ENCODE measurements around the gene ATG4B.

ATG4B gene

DNA sequence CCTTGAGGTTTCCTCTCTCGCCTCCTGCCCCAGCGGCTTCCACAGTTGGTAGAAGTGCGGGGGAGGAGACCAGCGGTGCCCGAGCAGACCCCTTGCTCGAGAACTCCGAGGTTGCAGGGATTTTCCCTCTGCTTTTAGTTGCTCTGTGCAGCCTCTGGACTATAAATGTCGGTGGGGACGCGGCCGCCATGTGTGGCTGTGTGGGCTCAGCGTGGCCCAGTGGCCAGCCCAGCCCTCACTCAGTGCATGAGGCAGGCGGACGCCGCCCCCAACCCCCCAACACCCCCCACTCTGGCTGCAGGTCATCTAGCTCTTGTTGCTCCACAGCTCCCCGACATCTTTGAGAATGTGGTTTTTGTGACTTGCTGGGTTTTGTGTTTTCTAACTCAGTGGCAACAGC lies 81.6 kb downstream of the ATG4B start:
- no peak overlapping the region for H3K27ac Mint-ChIP-seq
- H3K4me3 Mint-ChIP-seq = no peak overlapping the region
- no peaks in the 10 kb centered on the region for H3K27me3 Mint-ChIP-seq
- H3K9me3 Mint-ChIP-seq = no peaks in the 10 kb centered on the region
- no peaks in the 10 kb centered on the region for H3K4me1 Mint-ChIP-seq
- H3K36me3 Mint-ChIP-seq = peaks cover 20% of the 10 kb centered on the region

DNA sequence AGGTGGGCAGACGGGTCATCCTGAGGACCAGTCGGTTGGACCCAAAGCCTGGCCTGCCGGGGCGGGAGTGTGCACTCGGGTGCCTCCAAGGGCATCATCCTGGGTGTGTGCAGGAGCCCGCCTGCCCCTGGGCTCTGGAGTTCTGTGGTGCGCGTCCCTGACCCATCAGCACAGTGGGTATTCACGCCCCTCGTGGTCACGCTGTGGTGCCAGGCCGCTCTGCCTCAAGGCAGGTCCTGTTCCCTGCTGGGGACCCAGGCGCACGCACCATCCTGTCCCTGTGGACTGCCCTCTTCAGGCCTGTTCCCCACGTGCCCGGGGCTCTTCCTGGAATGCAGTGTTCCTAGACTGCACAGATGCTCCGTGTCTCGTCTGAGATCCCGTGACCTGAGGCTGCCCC lies 82.6 kb downstream of the ATG4B start:
- H3K4me3 Mint-ChIP-seq = no peak overlapping the region
- H3K27ac Mint-ChIP-seq = no peak overlapping the region
- H3K27me3 Mint-ChIP-seq = no peaks in the 10 kb centered on the region
- H3K9me3 Mint-ChIP-seq = no peaks in the 10 kb centered on the region
- H3K4me1 Mint-ChIP-seq = no peaks in the 10 kb centered on the region
- H3K36me3 Mint-ChIP-seq = peaks cover 13% of the 10 kb centered on the region

DNA sequence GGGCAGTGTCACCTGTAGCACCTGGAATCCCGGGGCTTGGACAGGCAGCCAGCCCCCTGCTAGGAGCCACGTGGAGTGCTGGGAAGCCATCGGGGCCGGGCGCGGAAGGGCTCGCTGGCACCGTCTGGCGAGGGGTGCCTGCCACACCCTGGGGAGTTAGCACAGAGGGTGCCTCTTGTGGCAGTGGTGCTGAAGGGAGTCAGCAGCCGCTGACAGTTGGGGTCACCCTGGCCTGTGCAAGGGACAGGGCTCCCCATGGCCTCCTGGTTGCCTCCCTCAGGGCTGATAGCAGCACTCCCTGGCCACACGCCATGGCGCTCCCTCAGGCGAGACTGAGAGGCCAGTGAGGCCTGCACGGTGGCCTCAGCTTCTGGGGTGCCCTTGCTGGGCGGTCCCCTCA lies 83.1 kb downstream of the ATG4B start:
- no peaks in the 10 kb centered on the region for H3K4me1 Mint-ChIP-seq
- no peak overlapping the region for H3K27ac Mint-ChIP-seq
- no peak overlapping the region for H3K4me3 Mint-ChIP-seq
- peaks cover 13% of the 10 kb centered on the region for H3K36me3 Mint-ChIP-seq
- H3K9me3 Mint-ChIP-seq = no peaks in the 10 kb centered on the region
- no peaks in the 10 kb centered on the region for H3K27me3 Mint-ChIP-seq

DNA sequence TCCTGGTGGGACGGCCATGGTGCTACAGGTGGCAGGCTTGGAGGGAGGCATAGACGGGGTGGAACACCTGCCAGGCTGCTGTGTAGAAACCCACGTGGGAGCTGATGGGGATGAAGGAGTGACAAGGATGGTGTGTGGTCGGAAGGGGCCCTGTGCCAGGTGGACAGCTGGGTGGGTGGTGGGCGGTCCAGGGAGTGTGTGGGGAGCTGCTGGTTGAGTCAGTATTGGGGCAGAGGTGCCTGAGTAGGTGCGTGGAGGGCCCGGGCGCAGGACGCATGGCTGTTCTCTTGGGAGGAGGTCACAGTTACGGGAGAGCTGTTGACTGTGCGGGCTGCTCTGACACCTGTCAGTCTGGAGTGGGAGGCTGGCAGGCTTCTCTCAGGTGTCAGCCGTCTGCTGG lies 84.4 kb downstream of the ATG4B start:
- H3K27ac Mint-ChIP-seq = no peak overlapping the region
- H3K36me3 Mint-ChIP-seq = peaks cover 10% of the 10 kb centered on the region
- no peaks in the 10 kb centered on the region for H3K9me3 Mint-ChIP-seq
- no peaks in the 10 kb centered on the region for H3K27me3 Mint-ChIP-seq
- H3K4me1 Mint-ChIP-seq = no peaks in the 10 kb centered on the region
- no peak overlapping the region for H3K4me3 Mint-ChIP-seq

DNA sequence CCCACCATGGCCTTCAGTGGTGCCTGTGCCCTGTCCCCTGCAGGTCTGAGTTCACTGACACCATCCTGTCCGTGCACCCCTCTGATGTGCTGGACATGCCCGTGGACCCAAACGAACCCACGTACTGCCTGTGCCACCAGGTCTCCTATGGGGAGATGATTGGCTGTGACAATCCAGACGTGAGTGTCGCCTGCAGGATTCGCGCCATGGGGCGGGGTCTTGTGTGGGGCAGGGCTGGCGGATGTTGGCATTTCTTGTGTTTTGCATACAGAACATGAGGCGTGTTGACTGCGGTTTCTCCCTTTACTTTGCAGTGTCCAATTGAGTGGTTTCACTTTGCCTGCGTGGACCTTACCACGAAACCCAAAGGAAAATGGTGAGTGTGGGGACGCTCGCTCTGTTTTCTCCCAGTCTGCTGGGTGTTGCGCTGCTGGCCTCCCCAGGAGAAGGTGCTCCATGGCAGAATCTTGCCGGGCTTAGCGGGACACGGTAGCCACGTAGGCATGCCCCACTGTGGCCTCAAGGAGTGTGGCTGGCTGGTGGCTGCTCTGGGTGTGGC lies 85.5 kb downstream of the ATG4B start:
- H3K27ac Mint-ChIP-seq = no peak overlapping the region
- H3K36me3 Mint-ChIP-seq = peaks cover 7% of the 10 kb centered on the region
- no peaks in the 10 kb centered on the region for H3K9me3 Mint-ChIP-seq
- no peak overlapping the region for H3K4me3 Mint-ChIP-seq
- H3K27me3 Mint-ChIP-seq = no peaks in the 10 kb centered on the region
- H3K4me1 Mint-ChIP-seq = no peaks in the 10 kb centered on the region
